HUES48 (cell line): ENCODE results near the gene DNAJC2.
A peak's percentile ranks its signal among the peaks of the same experiment; 100 is the strongest.

Experiments used
- H3K27ac ChIP-seq: one replicate; pipeline ENCODE4 v1.7.0; 2013; ENCODE audit warnings: low read depth, low read length, inconsistent platforms
- H3K27me3 ChIP-seq: 2 replicates; pipeline ENCODE4 v1.6.1; 2013; ENCODE audit warnings: mild to moderate bottlenecking, low read length; ENCODE audit not compliant: control insufficient read depth, insufficient read depth
- H3K36me3 ChIP-seq: 2 replicates; pipeline ENCODE4 v1.6.1; 2013; ENCODE audit warnings: low read length; ENCODE audit not compliant: control insufficient read depth, insufficient read depth
- H3K4me1 ChIP-seq: 2 replicates; pipeline ENCODE4 v1.6.1; 2013; ENCODE audit warnings: mild to moderate bottlenecking, low read length; ENCODE audit not compliant: control insufficient read depth, insufficient read depth
- H3K4me3 ChIP-seq: 2 replicates; pipeline ENCODE4 v1.5.1; 2013; ENCODE audit warnings: mild to moderate bottlenecking, low read depth, low read length
- H3K9ac ChIP-seq: 2 replicates; pipeline ENCODE4 v1.6.1; 2013; ENCODE audit warnings: mild to moderate bottlenecking, low read depth, low read length, moderate library complexity
- H3K9me3 ChIP-seq: 2 replicates; pipeline ENCODE4 v1.6.1; 2013; ENCODE audit warnings: low read length; ENCODE audit not compliant: control insufficient read depth, insufficient read depth

DNAJC2 gene

GRCh38 chr7:103344453-103345149, at the start of gene DNAJC2:
DNAJC2 (minus strand) TSS chr7:103344767; CDS start chr7:103344622, 145 bp downstream.
- H3K27me3 ChIP-seq = no peaks in the 10 kb centered on the region
- H3K4me3 ChIP-seq = peak within 1 kb of the TSS; percentile 85
- H3K27ac ChIP-seq = peak within 1 kb of the TSS; percentile 82
- H3K4me1 ChIP-seq = peaks cover 14% of the 10 kb centered on the region; the same call in 1 of the 2 replicates
- H3K9me3 ChIP-seq = no peaks in the 10 kb centered on the region
- peak within 1 kb of the TSS; percentile 89 for H3K9ac ChIP-seq
- peaks cover 27% of the 10 kb centered on the region for H3K36me3 ChIP-seq

DNA sequence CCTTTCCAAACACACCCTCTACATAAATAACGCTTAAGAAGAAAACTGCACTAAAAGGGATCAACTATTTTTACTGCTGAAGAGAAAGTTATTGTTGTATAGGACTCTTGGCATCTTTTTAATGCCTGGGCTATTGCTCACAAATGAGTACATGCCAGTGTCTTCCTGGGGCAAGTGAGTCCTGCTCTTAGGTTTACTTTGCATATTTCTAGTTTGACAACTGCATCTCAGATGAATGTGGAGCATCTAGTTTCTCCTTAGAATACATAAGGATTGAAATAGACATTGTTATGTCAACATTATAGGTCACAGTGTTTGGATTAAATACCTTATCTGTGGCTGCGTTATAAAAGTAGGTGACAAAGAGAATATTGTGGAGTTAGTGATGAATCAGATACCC, 47.4 kb upstream of the DNAJC2 start:
- Histone ChIP-seq H3K9me3 (no peaks in the 10 kb centered on the region), H3K4me3 (no peak overlapping the region)

GRCh38 chr7:103391150-103391549, 46.6 kb upstream of the DNAJC2 start:
- Histone ChIP-seq H3K4me3 (no peak overlapping the region), H3K27ac (no peak overlapping the region), H3K27me3 (no peaks in the 10 kb centered on the region), H3K9ac (no peak overlapping the region), H3K4me1 (no peaks in the 10 kb centered on the region), H3K36me3 (no peaks in the 10 kb centered on the region), H3K9me3 (no peaks in the 10 kb centered on the region)

More for the DNA sequence above, 47.4 kb upstream of the DNAJC2 start:
- Histone ChIP-seq H3K36me3 (no peaks in the 10 kb centered on the region), H3K27me3 (no peaks in the 10 kb centered on the region), H3K9ac (no peak overlapping the region), H3K27ac (no peak overlapping the region), H3K4me1 (no peaks in the 10 kb centered on the region)

DNA sequence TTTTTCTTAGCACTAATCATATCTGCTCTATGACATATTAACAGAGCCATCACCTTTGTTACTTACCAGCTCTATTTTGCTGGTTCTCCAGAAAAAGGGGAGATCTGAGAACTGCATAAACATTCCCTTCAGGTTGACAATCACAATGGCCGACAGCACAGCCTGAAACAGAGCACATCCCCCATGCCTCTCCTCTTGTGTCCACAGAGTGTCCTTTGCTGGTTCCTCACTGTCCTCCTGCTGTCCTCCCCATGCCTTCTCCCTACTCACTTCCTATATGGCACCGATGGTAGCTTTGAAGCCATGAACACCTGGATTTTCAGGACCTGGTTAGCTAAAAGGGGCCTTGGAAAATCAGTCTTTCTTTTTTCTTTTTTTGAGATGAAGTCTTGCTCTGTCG, 44.7 kb upstream of the DNAJC2 start:
- Histone ChIP-seq H3K4me3 (no peak overlapping the region), H3K27ac (no peak overlapping the region), H3K36me3 (no peaks in the 10 kb centered on the region), H3K9ac (no peak overlapping the region), H3K9me3 (no peaks in the 10 kb centered on the region), H3K4me1 (no peaks in the 10 kb centered on the region), H3K27me3 (no peaks in the 10 kb centered on the region)

DNA sequence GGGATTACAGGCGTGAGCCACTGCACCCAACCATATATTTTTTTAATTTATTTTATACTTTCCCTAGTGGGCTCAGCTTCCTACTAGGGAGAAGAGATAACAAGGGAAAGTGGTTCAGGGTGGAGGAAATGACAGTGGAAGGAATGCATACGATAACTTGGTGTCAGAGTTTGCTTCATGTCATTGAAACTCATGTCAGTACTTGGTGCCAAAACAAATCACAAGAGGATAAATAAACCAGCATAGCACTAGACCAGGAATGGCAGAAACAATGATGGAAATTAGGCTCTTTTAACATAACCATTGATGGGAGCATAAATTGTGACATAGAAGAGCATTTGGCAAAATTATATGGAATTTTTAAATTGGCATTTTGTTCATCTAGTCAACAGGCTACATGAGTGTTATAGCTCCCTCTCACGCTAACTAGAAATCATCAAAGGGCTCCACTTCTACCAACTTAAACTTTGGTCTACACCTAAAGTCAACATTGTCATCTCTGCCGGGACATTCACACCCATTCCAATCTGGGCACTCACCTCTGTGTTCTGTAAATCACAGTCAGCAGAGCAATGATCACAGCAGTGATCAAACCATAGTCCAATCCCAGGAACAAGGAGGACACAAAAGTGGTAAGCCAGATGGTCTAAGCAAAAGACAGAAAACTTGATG, 44.0 kb upstream of the DNAJC2 start:
- Histone ChIP-seq H3K27ac (no peak overlapping the region), H3K9me3 (no peaks in the 10 kb centered on the region), H3K36me3 (no peaks in the 10 kb centered on the region), H3K9ac (no peak overlapping the region), H3K4me1 (no peaks in the 10 kb centered on the region), H3K27me3 (no peaks in the 10 kb centered on the region), H3K4me3 (no peak overlapping the region)

DNA sequence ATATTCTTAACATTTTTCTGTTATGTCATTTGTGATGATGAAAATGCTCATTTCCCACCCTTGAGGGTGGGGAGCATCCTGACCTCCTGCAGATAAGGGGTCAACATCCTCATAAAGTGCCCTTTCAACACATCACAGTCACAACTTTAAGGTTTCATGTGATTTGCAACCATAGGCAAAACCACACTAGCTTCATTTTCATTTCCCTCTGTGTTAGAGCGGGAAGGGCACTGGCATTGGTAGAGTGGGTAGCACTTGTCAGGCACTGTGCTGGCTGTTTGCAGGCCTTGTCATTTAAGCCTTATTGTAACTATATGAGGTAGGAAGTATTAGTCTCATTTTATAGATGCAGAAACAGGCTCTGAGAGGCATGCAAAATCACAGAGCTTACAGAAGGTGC, 42.7 kb upstream of the DNAJC2 start:
- H3K4me3 ChIP-seq = no peak overlapping the region
- H3K4me1 ChIP-seq = no peaks in the 10 kb centered on the region
- no peaks in the 10 kb centered on the region for H3K36me3 ChIP-seq
- no peak overlapping the region for H3K9ac ChIP-seq
- H3K27ac ChIP-seq = no peak overlapping the region
- H3K27me3 ChIP-seq = no peaks in the 10 kb centered on the region
- H3K9me3 ChIP-seq = no peaks in the 10 kb centered on the region

GRCh38 chr7:103382032-103382402, 37.5 kb upstream of the DNAJC2 start:
- Histone ChIP-seq H3K27me3 (no peaks in the 10 kb centered on the region), H3K4me1 (no peaks in the 10 kb centered on the region), H3K4me3 (no peak overlapping the region), H3K9ac (no peak overlapping the region), H3K9me3 (no peaks in the 10 kb centered on the region), H3K27ac (no peak overlapping the region), H3K36me3 (no peaks in the 10 kb centered on the region)

DNA sequence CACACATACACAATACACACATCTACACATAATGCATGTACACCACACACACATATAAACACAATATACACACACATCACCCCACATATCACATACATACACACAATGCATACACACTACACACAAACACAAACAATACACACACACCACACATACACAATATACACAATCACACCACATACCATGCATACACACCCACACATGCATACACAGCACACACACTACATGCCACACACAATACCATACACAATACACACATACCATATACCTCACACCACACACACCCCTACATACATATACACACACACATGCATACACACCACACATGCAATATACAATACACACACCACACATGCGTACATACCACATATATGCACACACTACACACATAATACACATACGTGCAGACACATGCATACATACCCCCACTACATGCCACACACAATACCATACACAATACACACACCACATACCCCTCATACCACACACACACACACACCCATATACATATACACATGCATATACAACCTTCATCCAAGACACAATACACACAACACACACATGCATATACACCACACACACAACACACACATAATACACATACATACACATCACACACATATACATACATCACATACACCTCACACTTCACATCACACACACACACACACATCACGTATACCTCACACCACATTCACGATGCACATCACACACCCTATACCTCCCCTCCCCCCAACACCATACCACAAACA, 36.9 kb upstream of the DNAJC2 start:
- H3K9ac ChIP-seq = no peak overlapping the region
- no peaks in the 10 kb centered on the region for H3K36me3 ChIP-seq
- H3K27me3 ChIP-seq = no peaks in the 10 kb centered on the region
- H3K4me3 ChIP-seq = no peak overlapping the region
- no peaks in the 10 kb centered on the region for H3K9me3 ChIP-seq
- H3K4me1 ChIP-seq = no peaks in the 10 kb centered on the region
- H3K27ac ChIP-seq = no peak overlapping the region

GRCh38 chr7:103380395-103381191, 36.0 kb upstream of the DNAJC2 start:
- Histone ChIP-seq H3K9me3 (no peaks in the 10 kb centered on the region), H3K4me1 (no peaks in the 10 kb centered on the region), H3K9ac (no peak overlapping the region), H3K36me3 (no peaks in the 10 kb centered on the region), H3K27ac (no peak overlapping the region), H3K4me3 (no peak overlapping the region), H3K27me3 (no peaks in the 10 kb centered on the region)

DNA sequence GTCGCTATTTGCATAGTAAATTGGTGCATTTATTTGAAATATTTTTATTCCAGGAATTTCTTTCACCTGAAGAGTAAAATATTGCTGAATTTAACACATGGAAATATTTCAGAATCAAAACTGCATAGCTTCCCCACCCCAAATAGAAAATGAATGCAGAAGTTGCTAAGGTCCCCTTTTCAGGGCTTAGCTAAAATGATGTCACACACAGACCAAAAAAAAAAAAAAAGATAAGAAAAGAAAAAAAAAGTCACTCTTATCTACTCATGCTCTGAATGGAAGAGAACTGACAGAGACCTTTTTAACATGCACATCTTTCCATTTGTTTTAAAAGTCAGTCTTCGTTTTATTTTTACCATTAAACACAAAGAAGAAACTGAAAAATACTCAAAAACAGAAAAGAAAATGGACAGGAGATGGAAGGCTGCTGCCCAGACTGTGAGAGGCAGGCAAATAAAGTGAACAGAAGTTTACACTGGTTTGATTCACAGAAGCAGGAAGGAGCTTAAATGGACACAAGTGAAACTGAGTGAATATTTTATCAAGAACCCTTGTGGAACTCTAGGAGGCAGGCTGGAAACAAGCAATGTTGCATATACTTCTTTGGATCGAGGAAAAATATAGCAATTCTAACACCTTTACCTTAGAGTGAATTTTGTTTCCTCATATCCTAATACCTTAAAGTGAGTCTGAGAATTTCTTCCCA, 34.9 kb upstream of the DNAJC2 start:
- no peaks in the 10 kb centered on the region for H3K36me3 ChIP-seq
- no peaks in the 10 kb centered on the region for H3K4me1 ChIP-seq
- no peak overlapping the region for H3K4me3 ChIP-seq
- H3K27ac ChIP-seq = no peak overlapping the region
- H3K27me3 ChIP-seq = no peaks in the 10 kb centered on the region
- H3K9me3 ChIP-seq = no peaks in the 10 kb centered on the region
- no peak overlapping the region for H3K9ac ChIP-seq
